ENCODE measurements around the gene TRIM26.

DNA sequence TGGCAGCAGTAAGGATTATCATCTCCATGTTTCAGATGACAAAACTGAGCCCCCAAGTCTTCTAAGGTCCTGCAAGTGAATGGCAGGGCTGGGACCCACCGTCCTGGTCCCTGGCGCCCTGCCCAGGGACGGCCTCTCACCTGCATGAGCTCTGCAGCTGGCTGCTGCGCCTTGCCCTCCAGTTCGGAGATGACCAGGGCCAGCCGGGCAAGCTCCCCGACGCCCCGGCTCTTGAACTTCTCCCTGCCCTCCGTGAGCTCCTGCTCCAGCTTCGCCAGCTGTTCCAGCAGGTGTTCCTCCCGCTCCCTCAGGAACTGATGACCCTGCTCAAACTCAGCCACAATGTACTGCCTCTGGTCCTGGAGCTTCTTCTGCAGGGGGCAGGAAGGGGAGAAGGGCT lies 16.8 kb downstream of the TRIM26 start:
- TF ChIP-seq, protein P1, sequence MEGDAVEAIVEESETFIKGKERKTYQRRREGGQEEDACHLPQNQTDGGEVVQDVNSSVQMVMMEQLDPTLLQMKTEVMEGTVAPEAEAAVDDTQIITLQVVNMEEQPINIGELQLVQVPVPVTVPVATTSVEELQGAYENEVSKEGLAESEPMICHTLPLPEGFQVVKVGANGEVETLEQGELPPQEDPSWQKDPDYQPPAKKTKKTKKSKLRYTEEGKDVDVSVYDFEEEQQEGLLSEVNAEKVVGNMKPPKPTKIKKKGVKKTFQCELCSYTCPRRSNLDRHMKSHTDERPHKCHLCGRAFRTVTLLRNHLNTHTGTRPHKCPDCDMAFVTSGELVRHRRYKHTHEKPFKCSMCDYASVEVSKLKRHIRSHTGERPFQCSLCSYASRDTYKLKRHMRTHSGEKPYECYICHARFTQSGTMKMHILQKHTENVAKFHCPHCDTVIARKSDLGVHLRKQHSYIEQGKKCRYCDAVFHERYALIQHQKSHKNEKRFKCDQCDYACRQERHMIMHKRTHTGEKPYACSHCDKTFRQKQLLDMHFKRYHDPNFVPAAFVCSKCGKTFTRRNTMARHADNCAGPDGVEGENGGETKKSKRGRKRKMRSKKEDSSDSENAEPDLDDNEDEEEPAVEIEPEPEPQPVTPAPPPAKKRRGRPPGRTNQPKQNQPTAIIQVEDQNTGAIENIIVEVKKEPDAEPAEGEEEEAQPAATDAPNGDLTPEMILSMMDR (IDR thresholded peaks at IDR 0.05): no peak
- TF ChIP-seq RXRA (IDR thresholded peaks at IDR 0.05; ENCODE audit: borderline replicate concordance, low read depth) (no peak), SMC3 (IDR thresholded peaks at IDR 0.05; ENCODE audit: low read depth, low read length) (no peak), RCOR1 (IDR thresholded peaks at IDR 0.05; ENCODE audit: low read length) (no peak), GABPA (IDR thresholded peaks at IDR 0.05; ENCODE audit: low read depth) (no peak), TCF12 (IDR thresholded peaks at IDR 0.05) (no peak), RAD21 (IDR thresholded peaks at IDR 0.05; ENCODE audit: low read length) (no peak), EP300 (IDR thresholded peaks at IDR 0.05; ENCODE audit: borderline replicate concordance in 1 of 2, low read depth in 1 of 2, low read length in 1 of 2) (no peak), GATA2 (CRISPR knock-in tag; IDR thresholded peaks at IDR 0.05) (no peak), EZH2phosphoT487 (IDR thresholded peaks at IDR 0.05; ENCODE audit: borderline replicate concordance, low read depth) (no peak)
- TF ChIP-seq, protein P2, sequence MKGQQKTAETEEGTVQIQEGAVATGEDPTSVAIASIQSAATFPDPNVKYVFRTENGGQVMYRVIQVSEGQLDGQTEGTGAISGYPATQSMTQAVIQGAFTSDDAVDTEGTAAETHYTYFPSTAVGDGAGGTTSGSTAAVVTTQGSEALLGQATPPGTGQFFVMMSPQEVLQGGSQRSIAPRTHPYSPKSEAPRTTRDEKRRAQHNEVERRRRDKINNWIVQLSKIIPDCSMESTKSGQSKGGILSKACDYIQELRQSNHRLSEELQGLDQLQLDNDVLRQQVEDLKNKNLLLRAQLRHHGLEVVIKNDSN (IDR thresholded peaks at IDR 0.05; ENCODE audit: borderline replicate concordance, low read depth): no peak
- TF ChIP-seq, protein P3, sequence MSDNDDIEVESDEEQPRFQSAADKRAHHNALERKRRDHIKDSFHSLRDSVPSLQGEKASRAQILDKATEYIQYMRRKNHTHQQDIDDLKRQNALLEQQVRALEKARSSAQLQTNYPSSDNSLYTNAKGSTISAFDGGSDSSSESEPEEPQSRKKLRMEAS (IDR thresholded peaks at IDR 0.05; ENCODE audit: low read depth): no peak

All from SK-N-SH (cell line).